RWPE1 (cell line): ENCODE results near the gene MSMB.
"Not testable (repeated sequence)": the region's sequence is repeated elsewhere in the genome, so short reads cannot be mapped to it uniquely, and the experiment has no call there.

ENCODE experiments used
- CTCF ChIA-PET: fragments of 350-600 bp; sonication (Branson Sonifier 250); formaldehyde crosslinking; extraction: SDS; loops from one replicate; lab custom pipeline; 2021; lab: Yijun Ruan, JAX
- POLR2A ChIA-PET: fragments of 400-600 bp; formaldehyde crosslinking; extraction: SDS; loops from one replicate; lab custom pipeline; 2020; ENCODE audit warnings: antibody characterized with exemption; ENCODE audit not compliant: low non-redundant PET; lab: Yijun Ruan, JAX
- DNase-seq: peaks from one replicate; pipeline ENCODE4 v3.0.0; 2012; ENCODE audit warnings: low spot score
- H3K27ac ChIP-seq: fragments of 450-650 bp; 2 replicates; pipeline ENCODE4 v1.5.1; 2017
- TF ChIP-seq, protein P1 (sequence below): fragments of 450-650 bp; conservative IDR thresholded peaks from 2 replicates; pipeline ENCODE4 v1.5.1; 2017; ENCODE audit warnings: low read depth, mild to moderate bottlenecking

The MSMB gene

DNA sequence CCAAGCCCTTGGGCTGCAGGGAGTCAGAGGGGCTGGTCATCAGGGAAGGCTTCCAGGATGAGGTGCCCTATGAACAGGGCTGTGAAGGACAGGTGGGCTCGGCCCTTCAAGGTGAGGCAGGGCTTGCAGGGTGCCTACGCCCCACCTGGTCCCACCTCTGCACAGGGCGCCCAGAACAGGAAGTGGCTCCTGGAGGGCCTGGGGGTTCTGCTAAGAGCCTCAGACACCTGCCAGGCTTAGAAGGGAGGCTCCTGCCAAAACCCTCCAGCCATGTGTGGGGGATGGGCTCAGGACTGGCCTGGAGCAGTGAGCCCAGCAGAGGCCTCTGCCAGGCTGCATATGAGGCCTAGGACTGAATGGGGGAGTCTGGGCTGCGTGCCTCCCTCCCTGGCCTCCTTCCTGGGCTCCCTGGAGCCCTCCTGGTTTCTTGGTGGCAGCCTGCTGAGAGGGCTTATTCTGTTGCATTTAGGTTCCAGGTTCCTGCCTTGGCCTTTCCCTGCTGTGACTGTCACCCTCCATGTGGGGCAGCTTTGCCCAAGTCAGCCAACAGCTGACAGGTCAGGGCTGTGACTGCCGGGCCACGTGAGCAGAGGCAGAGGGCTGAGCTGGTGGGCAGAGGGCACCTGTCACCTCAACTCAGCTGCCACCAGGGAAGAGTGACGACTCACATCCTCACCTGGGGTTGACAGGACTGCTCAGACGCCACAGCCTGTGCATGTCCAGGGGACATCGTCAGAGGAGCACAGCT is 45.2 kb upstream of the MSMB start:
- H3K27ac ChIP-seq = no peak overlapping the region
- no peak for DNase-seq
- TF ChIP-seq, protein P1, sequence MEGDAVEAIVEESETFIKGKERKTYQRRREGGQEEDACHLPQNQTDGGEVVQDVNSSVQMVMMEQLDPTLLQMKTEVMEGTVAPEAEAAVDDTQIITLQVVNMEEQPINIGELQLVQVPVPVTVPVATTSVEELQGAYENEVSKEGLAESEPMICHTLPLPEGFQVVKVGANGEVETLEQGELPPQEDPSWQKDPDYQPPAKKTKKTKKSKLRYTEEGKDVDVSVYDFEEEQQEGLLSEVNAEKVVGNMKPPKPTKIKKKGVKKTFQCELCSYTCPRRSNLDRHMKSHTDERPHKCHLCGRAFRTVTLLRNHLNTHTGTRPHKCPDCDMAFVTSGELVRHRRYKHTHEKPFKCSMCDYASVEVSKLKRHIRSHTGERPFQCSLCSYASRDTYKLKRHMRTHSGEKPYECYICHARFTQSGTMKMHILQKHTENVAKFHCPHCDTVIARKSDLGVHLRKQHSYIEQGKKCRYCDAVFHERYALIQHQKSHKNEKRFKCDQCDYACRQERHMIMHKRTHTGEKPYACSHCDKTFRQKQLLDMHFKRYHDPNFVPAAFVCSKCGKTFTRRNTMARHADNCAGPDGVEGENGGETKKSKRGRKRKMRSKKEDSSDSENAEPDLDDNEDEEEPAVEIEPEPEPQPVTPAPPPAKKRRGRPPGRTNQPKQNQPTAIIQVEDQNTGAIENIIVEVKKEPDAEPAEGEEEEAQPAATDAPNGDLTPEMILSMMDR = no peak
- ChIA-PET CTCF (interaction anchor here (0.7 kb wide), 1 partner anchor 16 kb away, joined by 3 read pairs; no protein-coding TSS in a partner anchor), POLR2A (no interaction called here)

DNA sequence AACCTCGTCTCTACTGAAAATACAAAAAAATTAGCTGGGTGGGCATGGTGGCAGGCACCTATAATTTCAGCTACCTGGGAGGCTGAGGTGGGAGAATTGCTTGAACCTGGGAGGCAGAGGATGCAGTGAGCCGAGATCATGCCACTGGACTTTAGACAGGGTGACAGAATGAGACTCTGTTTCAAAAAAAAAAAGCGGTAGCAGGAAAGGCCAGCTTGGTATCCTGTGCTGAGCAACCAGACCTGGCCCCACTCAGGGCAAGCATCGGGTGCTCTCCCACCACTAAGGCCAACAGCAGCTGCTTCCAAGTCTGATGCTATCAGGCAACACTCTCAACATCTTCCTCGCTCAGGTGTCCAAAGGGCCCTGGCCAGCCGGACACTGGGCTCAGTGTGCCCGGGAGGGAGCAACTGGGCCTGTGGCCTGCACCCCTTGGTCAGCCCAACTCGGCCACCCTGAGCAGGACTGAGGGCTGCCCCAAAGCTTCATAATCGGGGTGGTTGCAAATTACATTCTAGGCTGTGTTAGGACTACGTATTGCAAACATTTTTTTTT is 44.3 kb upstream of the MSMB start:
- TF ChIP-seq, protein P1 = no peak
- POLR2A ChIA-PET = no interaction called here

DNA sequence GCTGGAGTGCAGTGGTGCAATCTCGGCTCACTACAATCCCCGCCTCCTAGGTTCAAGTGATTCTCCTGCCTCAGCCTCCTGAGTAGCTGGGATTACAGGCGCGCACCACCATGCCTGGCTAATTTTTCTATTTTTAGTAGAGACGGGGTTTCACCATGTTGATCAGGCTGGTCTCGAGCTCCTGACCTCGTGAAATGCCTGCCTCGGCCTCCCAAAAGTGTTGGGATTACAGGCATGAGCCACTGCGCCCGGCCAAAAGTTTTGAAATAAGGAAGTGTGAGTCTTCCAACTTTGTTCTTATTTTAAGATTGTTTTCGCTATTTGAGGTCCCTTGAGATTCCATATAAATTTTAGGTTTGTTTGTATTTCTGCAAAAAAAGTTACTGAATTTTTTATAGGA is 41.3 kb upstream of the MSMB start:
- POLR2A ChIA-PET, H3K27ac ChIP-seq, CTCF ChIA-PET, DNase-seq: not testable (repeated sequence)

More for the DNA sequence above, 44.3 kb upstream of the MSMB start:
- CTCF ChIA-PET = no interaction called here
- no peak for DNase-seq
- no peak overlapping the region for H3K27ac ChIP-seq

DNA sequence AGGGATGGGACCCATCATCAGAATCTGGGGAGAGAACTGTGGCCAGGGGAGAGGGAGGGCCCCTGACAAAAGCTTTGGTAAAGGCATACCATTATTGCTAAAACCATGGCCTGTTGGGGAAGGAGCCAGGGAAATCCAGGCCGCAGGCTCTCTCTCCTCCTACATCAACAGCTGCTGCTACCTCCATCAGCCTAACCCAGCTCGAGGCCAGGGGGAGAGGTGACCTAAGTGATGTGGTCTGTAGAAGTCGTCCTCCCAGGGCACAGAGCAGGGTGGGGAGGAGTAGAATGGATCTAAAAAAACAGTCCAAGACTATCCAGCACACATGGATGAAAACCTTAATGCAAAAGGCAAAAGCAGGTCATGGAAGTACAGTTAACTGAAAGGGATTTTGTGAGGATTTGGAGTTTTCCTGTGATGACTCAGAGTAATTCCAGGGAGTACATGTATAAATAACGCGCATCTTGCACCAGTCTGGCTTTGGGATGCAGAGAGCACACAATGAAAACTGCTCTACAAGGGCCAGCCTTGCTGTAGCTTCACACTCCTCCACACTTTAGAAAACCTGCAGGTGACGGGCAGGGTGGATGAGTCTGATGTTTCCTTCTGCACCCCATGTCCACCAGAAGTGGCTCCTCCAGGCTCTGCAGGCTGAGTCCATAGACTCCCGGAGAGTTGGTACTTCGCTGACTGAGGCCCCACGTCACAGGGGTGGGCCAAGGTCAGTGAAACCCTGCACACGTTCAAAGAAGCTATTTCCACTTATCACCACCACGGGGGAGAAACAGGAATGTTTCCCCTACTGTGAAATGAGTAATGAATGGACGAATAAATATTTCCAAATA is 38.5 kb upstream of the MSMB start:
- CTCF ChIA-PET = interaction anchor here (0.6 kb wide), 1 partner anchor 118 kb away, joined by 3 read pairs; no protein-coding TSS in a partner anchor
- H3K27ac ChIP-seq = no peak overlapping the region
- POLR2A ChIA-PET = no interaction called here
- DNase-seq = no peak
- TF ChIP-seq, protein P1 = no peak

DNA sequence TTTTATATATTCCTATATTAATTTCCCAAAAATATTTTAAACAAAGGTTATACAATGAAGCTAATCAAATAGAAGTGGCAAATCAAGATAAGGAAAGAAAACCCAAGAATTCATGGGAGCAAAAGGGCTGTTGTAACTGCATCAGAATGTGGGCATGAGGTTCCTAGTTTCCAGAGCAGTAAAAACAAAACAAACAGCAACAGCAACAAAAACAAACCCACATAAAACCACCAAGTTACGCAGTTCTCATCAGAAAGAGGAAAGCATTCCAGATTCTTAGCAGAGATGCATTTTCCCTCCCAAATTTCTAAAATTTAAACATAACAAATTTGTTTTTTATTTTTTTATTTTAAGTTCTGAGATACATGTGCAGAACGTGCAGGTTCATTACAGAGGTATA is 34.8 kb upstream of the MSMB start:
- ChIA-PET POLR2A (no interaction called here), CTCF (no interaction called here)
- DNase-seq = no peak
- TF ChIP-seq, protein P1 = no peak
- no peak overlapping the region for H3K27ac ChIP-seq

DNA sequence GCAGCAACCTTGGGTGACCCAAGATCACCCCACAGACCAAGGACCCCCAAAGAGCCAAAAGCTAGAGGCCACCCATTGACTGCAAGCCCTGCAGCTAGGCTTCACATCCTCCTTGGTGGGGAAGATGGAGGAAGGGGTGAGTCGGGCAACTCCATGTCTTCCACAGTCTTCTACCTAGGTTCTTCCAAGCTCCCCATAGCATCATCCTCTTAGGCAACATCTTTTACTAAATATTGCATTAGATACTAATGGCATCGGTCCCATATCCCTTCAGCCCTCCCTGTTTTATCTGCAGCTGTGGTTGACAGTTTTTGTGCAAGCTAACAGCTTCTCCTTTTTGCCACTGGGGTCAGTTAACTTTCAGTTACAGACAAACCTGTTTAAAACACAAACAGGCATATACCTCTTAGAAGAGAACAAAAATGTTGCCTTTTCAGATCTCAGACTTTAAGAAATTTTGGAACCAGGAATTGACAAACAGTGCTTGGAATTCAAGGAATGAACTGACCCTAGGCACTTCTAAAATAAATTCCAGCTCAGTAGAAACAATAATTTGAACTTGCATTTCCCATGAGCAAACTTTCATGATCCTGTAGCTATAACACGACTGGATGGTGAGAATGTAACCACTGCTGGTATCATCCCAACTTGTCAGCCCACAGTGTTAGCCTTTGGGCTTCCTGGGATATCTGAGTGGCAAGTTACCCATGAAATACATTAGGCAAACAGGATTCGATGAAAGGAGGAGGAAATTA is 33.9 kb upstream of the MSMB start:
- no peak for DNase-seq
- H3K27ac ChIP-seq = no peak overlapping the region

More for the DNA sequence above, 33.9 kb upstream of the MSMB start:
- CTCF ChIA-PET = no interaction called here
- TF ChIP-seq, protein P1 = no peak
- POLR2A ChIA-PET = no interaction called here
